GM23248 (cell line): ENCODE results near the gene XYLB. TPM values are rescaled to one million over a fixed set of nuclear protein-coding genes. Genes with fewer than 3 reads are reported as not detected.
A peak's percentile ranks its signal among the peaks of the same experiment; 100 is the strongest.

Source experiments
- DNase-seq: peaks from one replicate; pipeline ENCODE4 v3.0.0-alpha.2; 2015
- H2AFZ ChIP-seq: fragments of 200-600 bp; sonication (generic); 2 replicates; pipeline ENCODE4 v1.6.1; 2016; ENCODE audit warnings: antibody characterized with exemption
- H3F3A ChIP-seq: fragments of 200-600 bp; sonication (generic); 2 replicates; pipeline ENCODE4 v1.6.1; 2016; ENCODE audit warnings: mild to moderate bottlenecking, antibody characterized with exemption, mixed run types; ENCODE audit not compliant: insufficient read depth
- H3K27ac ChIP-seq: fragments of 200-600 bp; sonication (generic); 2 replicates; pipeline ENCODE4 v1.5.1; 2016; ENCODE audit warnings: mild to moderate bottlenecking
- H3K27me3 ChIP-seq: fragments of 200-600 bp; sonication (generic); replicated peaks from 2 replicates; pipeline ENCODE4 v1.6.1; 2016; ENCODE audit warnings: mild to moderate bottlenecking; ENCODE audit not compliant: insufficient read depth
- H3K36me3 ChIP-seq: fragments of 200-600 bp; sonication (generic); 2 replicates; pipeline ENCODE4 v1.6.1; 2016; ENCODE audit warnings: low read depth, mild to moderate bottlenecking
- H3K4me1 ChIP-seq: fragments of 200-600 bp; sonication (generic); 2 replicates; pipeline ENCODE4 v1.6.1; 2016; ENCODE audit warnings: mild to moderate bottlenecking; ENCODE audit not compliant: insufficient read depth
- H3K4me2 ChIP-seq: fragments of 200-600 bp; sonication (generic); one replicate; pipeline ENCODE4 v1.6.1; 2016; ENCODE audit warnings: mild to moderate bottlenecking; ENCODE audit not compliant: unreplicated experiment
- H3K4me3 ChIP-seq: fragments of 200-600 bp; sonication (generic); 2 replicates; pipeline ENCODE4 v1.5.1; 2016; ENCODE audit warnings: mild to moderate bottlenecking
- H3K79me2 ChIP-seq: fragments of 200-600 bp; sonication (generic); 2 replicates; pipeline ENCODE4 v1.6.1; 2016; ENCODE audit warnings: mild to moderate bottlenecking; ENCODE audit not compliant: insufficient read depth
- H3K9ac ChIP-seq: fragments of 200-600 bp; sonication (generic); 2 replicates; pipeline ENCODE4 v1.6.1; 2016; ENCODE audit warnings: mild to moderate bottlenecking
- H3K9me2 ChIP-seq: fragments of 200-600 bp; sonication (generic); 2 replicates; pipeline ENCODE4 v1.6.1; 2016; ENCODE audit warnings: mixed run types, mild to moderate bottlenecking, moderate library complexity; ENCODE audit not compliant: insufficient read depth
- H3K9me3 ChIP-seq: fragments of 200-600 bp; sonication (generic); one replicate; pipeline ENCODE4 v1.6.1; 2017; ENCODE audit warnings: low read depth
- H4K20me1 ChIP-seq: fragments of 200-600 bp; sonication (generic); 2 replicates; pipeline ENCODE4 v1.6.0; 2016; ENCODE audit not compliant: insufficient read depth
- EZH2 ChIP-seq: fragments of 200-600 bp; sonication (generic); IDR thresholded peaks from 2 replicates; pipeline ENCODE4 v1.6.1; 2018; ENCODE audit warnings: antibody characterized with exemption, mild to moderate bottlenecking; ENCODE audit not compliant: insufficient read depth, poor library complexity, severe bottlenecking
- EZH2phosphoT487 ChIP-seq: fragments of 200-600 bp; sonication (generic); IDR thresholded peaks from 2 replicates; pipeline ENCODE4 v1.6.1; 2018; ENCODE audit warnings: antibody characterized with exemption, moderate library complexity, mild to moderate bottlenecking, low read depth; ENCODE audit not compliant: insufficient read depth
- WGBS, 2 experiments: methylation state at CpG; one replicate each; pipeline ENCODE4 v1.1.6; 2015 to 2017; ENCODE audit warnings: low lambda C conversion rate in 2 of 2, low coverage in 1 of 2; ENCODE audit errors: missing lambda C conversion rate in 2 of 2; 5-methylcytosine and 5-hydroxymethylcytosine counted together
- in situ Hi-C: fragments of 300-500 bp; cut with MboI; formaldehyde crosslinking; loops from 2 replicates; pipeline ENCODE4 v1.15.0; 2020
- polyA plus RNA-seq: library from polyadenylated mRNA; unstranded; fragments of >200 nt; fragmentation: Nextera tagmentation; extraction: Ambion mirVana; gene quantifications from 2 replicates; pipeline ENCODE4 v1.2.1, GENCODE V29; 2016
- total RNA-seq: library from RNA; depleted of rRNA; stranded (reverse); fragments of >200 nt; shearing (Covaris generic); gene quantifications from 2 replicates; pipeline ENCODE4 v1.2.3, GENCODE V29; 2014

XYLB gene
- total and polyA plus RNA-seq, 2 experiments from 2014 or later: 4.1 to 5.4 TPM

GRCh38 chr3:38354588-38355330 lies 8.2 kb downstream of the XYLB start:
- no peaks in the 10 kb centered on the region for H3K9me3 ChIP-seq
- in situ Hi-C loops: no loop called here
- H3K27ac ChIP-seq: no peak overlapping the region
- no peak overlapping the region for H2AFZ ChIP-seq
- no peaks in the 10 kb centered on the region for H3K9me2 ChIP-seq
- H3K79me2 ChIP-seq: peaks cover 24% of the 10 kb centered on the region
- DNase-seq: peak; percentile 33
- TF ChIP-seq EZH2phosphoT487 (no peak), EZH2 (no peak)
- H3K4me3 ChIP-seq: no peak overlapping the region
- H3K36me3 ChIP-seq: no peaks in the 10 kb centered on the region
- H3K9ac ChIP-seq: no peak overlapping the region
- H3K27me3 ChIP-seq: no peaks in the 10 kb centered on the region
- H3K4me1 ChIP-seq: peaks cover 4% of the 10 kb centered on the region; the same call in 1 of the 2 replicates
- 46 to 48% methylated on average over 4 of the region's 4 CpGs for WGBS, 2 experiments
- no peaks in the 10 kb centered on the region for H3F3A ChIP-seq
- H3K4me2 ChIP-seq: no peak overlapping the region
- no peaks in the 10 kb centered on the region for H4K20me1 ChIP-seq

- TF ChIP-seq EZH2 (no peak), EZH2phosphoT487 (no peak)
- H3K4me1 ChIP-seq: no peaks in the 10 kb centered on the region
- H3K4me2 ChIP-seq: no peak overlapping the region
- H4K20me1 ChIP-seq: no peaks in the 10 kb centered on the region
- H3K9me2 ChIP-seq: no peaks in the 10 kb centered on the region
- no peak overlapping the region for H3K9ac ChIP-seq
- no peaks in the 10 kb centered on the region for H3K27me3 ChIP-seq
- H3K4me3 ChIP-seq: no peak overlapping the region
- no peak for DNase-seq
- H3K9me3 ChIP-seq: no peaks in the 10 kb centered on the region
- no peak overlapping the region for H3K27ac ChIP-seq
- H2AFZ ChIP-seq: no peak overlapping the region
- no peaks in the 10 kb centered on the region for H3F3A ChIP-seq
- no peaks in the 10 kb centered on the region for H3K36me3 ChIP-seq
- in situ Hi-C loops: no loop called here
- 97 to 98% methylated on average over 6 of the region's 6 CpGs for WGBS, 2 experiments
- peaks cover 4% of the 10 kb centered on the region; the same call in 1 of the 2 replicates for H3K79me2 ChIP-seq
Observed at GRCh38 chr3:38359038-38359437, 12.5 kb downstream of the XYLB start.

DNA sequence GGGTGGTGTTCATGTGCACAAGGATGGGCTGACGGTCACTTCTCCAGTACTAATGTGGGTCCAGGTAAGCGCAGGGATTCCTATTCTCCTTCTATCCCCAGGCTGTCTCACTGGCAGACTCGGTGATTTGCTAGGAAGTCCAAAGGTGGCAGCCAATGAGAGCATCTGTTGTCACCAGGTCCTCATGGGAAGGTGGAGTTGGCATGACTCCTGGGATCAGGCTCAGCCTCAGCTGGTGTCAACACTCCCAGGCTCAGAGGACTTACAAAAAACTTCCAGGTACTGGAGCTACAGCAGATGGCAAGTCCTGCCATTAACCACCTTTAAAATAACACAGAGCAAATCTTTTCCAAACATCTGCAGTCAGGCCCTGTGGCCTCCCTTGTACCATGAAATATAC lies 13.8 kb downstream of the XYLB start:
- Histone ChIP-seq H3F3A (no peaks in the 10 kb centered on the region), H3K9me2 (no peaks in the 10 kb centered on the region), H4K20me1 (no peaks in the 10 kb centered on the region), H3K4me2 (no peak overlapping the region), H3K4me1 (no peaks in the 10 kb centered on the region), H3K9ac (no peak overlapping the region), H3K4me3 (no peak overlapping the region), H3K79me2 (no peaks in the 10 kb centered on the region), H3K36me3 (no peaks in the 10 kb centered on the region), H3K27me3 (no peaks in the 10 kb centered on the region), H2AFZ (no peak overlapping the region), H3K9me3 (no peaks in the 10 kb centered on the region), H3K27ac (no peak overlapping the region)
- DNase-seq: no peak
- no peak for TF ChIP-seq EZH2
- no peak for TF ChIP-seq EZH2phosphoT487
- in situ Hi-C loops: no loop called here
- 96 to 100% methylated on average over 3 of the region's 3 CpGs for WGBS, 2 experiments

GRCh38 chr3:38361496-38361895 lies 14.9 kb downstream of the XYLB start:
- Histone ChIP-seq H3K27me3 (no peaks in the 10 kb centered on the region), H4K20me1 (no peaks in the 10 kb centered on the region), H3K9me2 (no peaks in the 10 kb centered on the region), H3K9me3 (no peaks in the 10 kb centered on the region), H3K4me3 (no peak overlapping the region), H3K4me2 (no peak overlapping the region), H3F3A (no peaks in the 10 kb centered on the region), H2AFZ (no peak overlapping the region), H3K27ac (no peak overlapping the region), H3K79me2 (no peaks in the 10 kb centered on the region), H3K9ac (no peak overlapping the region), H3K4me1 (no peaks in the 10 kb centered on the region), H3K36me3 (no peaks in the 10 kb centered on the region)
- no peak for DNase-seq
- TF ChIP-seq EZH2 (no peak), EZH2phosphoT487 (no peak)
- WGBS, 2 experiments: 60 to 76% methylated on average over 4 of the region's 4 CpGs
- in situ Hi-C loops: no loop called here
